DOHH2 (cell line): ENCODE measurements around the gene GLP2R.

ENCODE experiments used
- H3F3A ChIP-seq: fragments of 200-600 bp; sonication (generic), shearing (Covaris generic); 2 replicates; pipeline ENCODE4 v1.6.0; 2016; ENCODE audit warnings: antibody characterized with exemption, mild to moderate bottlenecking; ENCODE audit not compliant: control insufficient read depth, insufficient read depth
- H3K27ac ChIP-seq: fragments of 200-600 bp; sonication (generic); 2 replicates; pipeline ENCODE4 v1.5.1; 2014; ENCODE audit warnings: low read depth, mild to moderate bottlenecking, low read length, moderate library complexity
- H3K27me3 ChIP-seq: fragments of 200-600 bp; sonication (generic); 2 replicates; pipeline ENCODE4 v1.6.1; 2014; ENCODE audit warnings: mild to moderate bottlenecking, low read length, mixed read lengths; ENCODE audit not compliant: control insufficient read depth
- H3K36me3 ChIP-seq: fragments of 200-600 bp; sonication (generic); 2 replicates; pipeline ENCODE4 v1.6.1; 2014; ENCODE audit warnings: mild to moderate bottlenecking, low read length, moderate library complexity, mixed read lengths; ENCODE audit not compliant: control insufficient read depth
- H3K4me1 ChIP-seq: fragments of 200-600 bp; sonication (generic); 2 replicates; pipeline ENCODE4 v1.6.1; 2014; ENCODE audit warnings: mild to moderate bottlenecking, low read length, mixed read lengths; ENCODE audit not compliant: control insufficient read depth
- H3K4me2 ChIP-seq: fragments of 200-600 bp; sonication (generic); 2 replicates; pipeline ENCODE4 v1.6.0; 2014; ENCODE audit warnings: mild to moderate bottlenecking, low read length, moderate library complexity
- H3K4me3 ChIP-seq: fragments of 200-600 bp; sonication (generic); 2 replicates; pipeline ENCODE4 v1.5.1; 2014; ENCODE audit warnings: mild to moderate bottlenecking, low read length, mixed read lengths
- H3K79me2 ChIP-seq: fragments of 200-600 bp; sonication (generic); 2 replicates; pipeline ENCODE4 v1.6.1; 2014; ENCODE audit warnings: mild to moderate bottlenecking, low read length, mixed read lengths; ENCODE audit not compliant: control insufficient read depth
- H3K9me2 ChIP-seq: fragments of 200-600 bp; sonication (generic); replicated peaks from 2 replicates; pipeline ENCODE4 v1.6.1; 2014; ENCODE audit warnings: mild to moderate bottlenecking, low read length, mixed read lengths; ENCODE audit not compliant: control insufficient read depth
- H3K9me3 ChIP-seq: fragments of 200-600 bp; sonication (generic); 2 replicates; pipeline ENCODE4 v1.6.1; 2014; ENCODE audit warnings: antibody characterized with exemption, low read length, mixed read lengths; ENCODE audit not compliant: control insufficient read depth, insufficient read depth
- H4K20me1 ChIP-seq: fragments of 200-600 bp; sonication (generic); 2 replicates; pipeline ENCODE4 v1.6.0; 2014; ENCODE audit warnings: low read depth, mild to moderate bottlenecking, antibody characterized with exemption, low read length, moderate library complexity; ENCODE audit not compliant: control insufficient read depth, insufficient read depth
- EZH2phosphoT487 ChIP-seq: fragments of 200-600 bp; sonication (generic); IDR thresholded peaks from 2 replicates; pipeline ENCODE4 v1.6.1; 2017; ENCODE audit warnings: borderline replicate concordance, mild to moderate bottlenecking, antibody characterized with exemption, low read length, moderate library complexity, mixed read lengths
- TF ChIP-seq, protein P1 (sequence below): fragments of 200-600 bp; sonication (generic); IDR thresholded peaks from one replicate; pipeline ENCODE4 v1.5.1; 2014; ENCODE audit warnings: antibody characterized with exemption, mild to moderate bottlenecking, low read depth, low read length; ENCODE audit not compliant: poor library complexity, severe bottlenecking

GLP2R gene

GRCh38 chr17:9934331-9934730 lies 108.6 kb downstream of the GLP2R start:
- TF ChIP-seq, protein P1, sequence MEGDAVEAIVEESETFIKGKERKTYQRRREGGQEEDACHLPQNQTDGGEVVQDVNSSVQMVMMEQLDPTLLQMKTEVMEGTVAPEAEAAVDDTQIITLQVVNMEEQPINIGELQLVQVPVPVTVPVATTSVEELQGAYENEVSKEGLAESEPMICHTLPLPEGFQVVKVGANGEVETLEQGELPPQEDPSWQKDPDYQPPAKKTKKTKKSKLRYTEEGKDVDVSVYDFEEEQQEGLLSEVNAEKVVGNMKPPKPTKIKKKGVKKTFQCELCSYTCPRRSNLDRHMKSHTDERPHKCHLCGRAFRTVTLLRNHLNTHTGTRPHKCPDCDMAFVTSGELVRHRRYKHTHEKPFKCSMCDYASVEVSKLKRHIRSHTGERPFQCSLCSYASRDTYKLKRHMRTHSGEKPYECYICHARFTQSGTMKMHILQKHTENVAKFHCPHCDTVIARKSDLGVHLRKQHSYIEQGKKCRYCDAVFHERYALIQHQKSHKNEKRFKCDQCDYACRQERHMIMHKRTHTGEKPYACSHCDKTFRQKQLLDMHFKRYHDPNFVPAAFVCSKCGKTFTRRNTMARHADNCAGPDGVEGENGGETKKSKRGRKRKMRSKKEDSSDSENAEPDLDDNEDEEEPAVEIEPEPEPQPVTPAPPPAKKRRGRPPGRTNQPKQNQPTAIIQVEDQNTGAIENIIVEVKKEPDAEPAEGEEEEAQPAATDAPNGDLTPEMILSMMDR = no peak
- no peak for TF ChIP-seq EZH2phosphoT487
- no peaks in the 10 kb centered on the region for H3K36me3 ChIP-seq

GRCh38 chr17:9935408-9935807 lies 109.7 kb downstream of the GLP2R start:
- Histone ChIP-seq H3K79me2 (no peaks in the 10 kb centered on the region), H3K4me1 (no peaks in the 10 kb centered on the region), H3K9me2 (no peaks in the 10 kb centered on the region), H3K27me3 (no peaks in the 10 kb centered on the region), H3K27ac (no peak overlapping the region), H3F3A (no peaks in the 10 kb centered on the region), H3K4me2 (no peak overlapping the region), H4K20me1 (no peaks in the 10 kb centered on the region), H3K4me3 (no peak overlapping the region), H3K9me3 (no peaks in the 10 kb centered on the region), H3K36me3 (no peaks in the 10 kb centered on the region)
- TF ChIP-seq, protein P1 = no peak
- TF ChIP-seq EZH2phosphoT487 = no peak

More at GRCh38 chr17:9934331-9934730, 108.6 kb downstream of the GLP2R start:
- H3K4me2 ChIP-seq = no peak overlapping the region
- H3K9me2 ChIP-seq = no peaks in the 10 kb centered on the region
- H3F3A ChIP-seq = no peaks in the 10 kb centered on the region
- H3K9me3 ChIP-seq = no peaks in the 10 kb centered on the region
- no peaks in the 10 kb centered on the region for H4K20me1 ChIP-seq
- H3K4me3 ChIP-seq = no peak overlapping the region
- no peaks in the 10 kb centered on the region for H3K4me1 ChIP-seq
- no peaks in the 10 kb centered on the region for H3K27me3 ChIP-seq
- H3K27ac ChIP-seq = no peak overlapping the region
- no peaks in the 10 kb centered on the region for H3K79me2 ChIP-seq

- H3K27me3 ChIP-seq = no peaks in the 10 kb centered on the region
Measured at GRCh38 chr17:9936095-9936494, 110.4 kb downstream of the GLP2R start.

More at GRCh38 chr17:9936095-9936494, 110.4 kb downstream of the GLP2R start:
- no peaks in the 10 kb centered on the region for H3K79me2 ChIP-seq
- no peaks in the 10 kb centered on the region for H3K9me3 ChIP-seq
- TF ChIP-seq, protein P1 = no peak
- TF ChIP-seq EZH2phosphoT487 = no peak
- no peaks in the 10 kb centered on the region for H3K36me3 ChIP-seq
- H3K9me2 ChIP-seq = no peaks in the 10 kb centered on the region
- no peaks in the 10 kb centered on the region for H3F3A ChIP-seq
- H4K20me1 ChIP-seq = no peaks in the 10 kb centered on the region
- H3K4me3 ChIP-seq = no peak overlapping the region
- H3K4me2 ChIP-seq = no peak overlapping the region
- H3K4me1 ChIP-seq = no peaks in the 10 kb centered on the region
- H3K27ac ChIP-seq = no peak overlapping the region
